Subcutaneous adipose tissue (tissue), 4 donors: ENCODE measurements around the gene OR4D2. TPM values are rescaled to one million over a fixed set of nuclear protein-coding genes. Genes with fewer than 3 reads are reported as not detected.

ENCODE experiments used
- total RNA-seq, 4 donors: library from RNA; depleted of rRNA; stranded (reverse); fragments of >200 nt; gene quantifications; one replicate each; pipeline ENCODE4 v1.1.0, GENCODE V29; 2016
- TF ChIP-seq, protein P1 (sequence below): fragments of 450-650 bp; IDR thresholded peaks from one replicate; pipeline ENCODE4 v1.5.1; 2016; ENCODE audit warnings: low read depth, mild to moderate bottlenecking, control low read depth, antibody characterized with exemption, moderate library complexity

Gene OR4D2
- total RNA-seq, 4 donors from 2014 or later, result not detected

DNA sequence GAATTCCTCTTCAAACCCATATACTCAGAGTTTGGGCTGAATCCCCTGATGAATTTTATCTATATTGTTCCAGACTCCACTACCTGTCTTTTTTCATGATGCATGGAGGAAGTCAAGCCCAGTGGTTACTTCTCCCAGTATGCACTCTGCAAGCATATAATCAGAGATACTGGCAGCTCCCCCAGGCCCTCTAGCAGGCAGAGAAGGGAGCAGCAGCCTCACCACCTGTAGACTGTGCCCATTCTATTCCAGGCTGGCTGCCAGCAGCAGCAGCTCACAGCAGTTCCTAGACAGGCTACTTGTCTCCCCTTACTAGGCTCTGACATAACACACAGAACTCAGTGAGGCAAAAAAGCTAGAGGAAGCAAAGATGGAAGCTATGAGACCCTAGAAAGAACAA lies 48.9 kb downstream of the OR4D2 start:
- TF ChIP-seq, protein P1, sequence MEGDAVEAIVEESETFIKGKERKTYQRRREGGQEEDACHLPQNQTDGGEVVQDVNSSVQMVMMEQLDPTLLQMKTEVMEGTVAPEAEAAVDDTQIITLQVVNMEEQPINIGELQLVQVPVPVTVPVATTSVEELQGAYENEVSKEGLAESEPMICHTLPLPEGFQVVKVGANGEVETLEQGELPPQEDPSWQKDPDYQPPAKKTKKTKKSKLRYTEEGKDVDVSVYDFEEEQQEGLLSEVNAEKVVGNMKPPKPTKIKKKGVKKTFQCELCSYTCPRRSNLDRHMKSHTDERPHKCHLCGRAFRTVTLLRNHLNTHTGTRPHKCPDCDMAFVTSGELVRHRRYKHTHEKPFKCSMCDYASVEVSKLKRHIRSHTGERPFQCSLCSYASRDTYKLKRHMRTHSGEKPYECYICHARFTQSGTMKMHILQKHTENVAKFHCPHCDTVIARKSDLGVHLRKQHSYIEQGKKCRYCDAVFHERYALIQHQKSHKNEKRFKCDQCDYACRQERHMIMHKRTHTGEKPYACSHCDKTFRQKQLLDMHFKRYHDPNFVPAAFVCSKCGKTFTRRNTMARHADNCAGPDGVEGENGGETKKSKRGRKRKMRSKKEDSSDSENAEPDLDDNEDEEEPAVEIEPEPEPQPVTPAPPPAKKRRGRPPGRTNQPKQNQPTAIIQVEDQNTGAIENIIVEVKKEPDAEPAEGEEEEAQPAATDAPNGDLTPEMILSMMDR, result no peak

DNA sequence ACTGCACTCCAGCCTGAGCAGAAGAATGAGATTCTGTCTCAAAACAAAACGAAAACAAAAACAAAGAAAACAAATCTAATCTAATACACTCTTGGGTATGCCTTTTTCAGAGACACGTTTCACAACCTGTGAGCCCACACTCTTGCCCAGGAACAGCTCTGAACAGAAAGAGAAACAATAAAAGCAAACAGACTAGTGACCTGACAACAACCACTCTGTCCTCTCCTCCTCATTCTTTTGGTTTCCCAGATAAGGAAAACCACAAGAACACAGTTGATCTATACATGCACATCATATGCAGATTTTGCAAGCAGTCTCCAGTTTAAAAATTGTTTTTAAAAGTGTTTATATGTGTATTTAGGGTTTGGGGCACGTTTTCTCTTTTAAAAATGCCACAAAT lies 51.0 kb downstream of the OR4D2 start:
- TF ChIP-seq, protein P1, result no peak

DNA sequence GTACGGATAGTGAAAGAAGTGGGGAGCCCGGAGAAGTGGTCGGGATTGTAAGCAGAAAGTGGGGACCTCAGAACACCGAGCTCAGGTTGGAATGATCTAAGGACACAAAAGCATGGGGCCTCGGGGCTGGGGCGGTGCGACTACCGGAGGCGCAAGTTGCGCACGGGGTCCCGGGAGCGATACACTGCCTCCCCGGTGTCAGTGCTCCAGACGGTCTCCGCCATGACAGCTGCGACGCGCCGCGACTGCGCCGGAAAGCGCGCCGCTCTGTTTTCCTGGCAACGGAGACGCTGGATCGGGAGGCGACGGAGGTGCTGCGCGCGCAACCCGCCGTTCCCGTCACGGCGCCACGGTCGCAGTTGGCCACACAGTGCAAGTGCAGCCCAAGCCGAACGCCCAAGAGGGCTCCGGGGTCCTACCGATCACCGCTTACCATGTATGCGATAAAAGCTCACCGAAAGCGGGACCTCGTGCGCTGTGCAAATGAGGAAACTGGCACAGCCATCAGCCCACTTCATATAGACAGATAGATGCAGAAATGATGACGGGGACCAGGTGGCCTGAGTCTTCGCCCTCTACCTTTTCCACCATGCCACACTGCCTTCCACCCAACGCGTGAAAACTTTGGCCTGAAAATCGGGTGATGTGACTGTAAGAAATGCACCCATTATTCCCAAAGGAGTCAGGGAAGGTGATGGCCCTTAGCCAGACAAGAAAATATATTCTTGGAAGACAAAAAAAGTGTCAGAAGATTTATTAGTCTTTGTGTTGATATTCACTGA lies 52.4 kb downstream of the OR4D2 start, which contains the start of gene MKS1:
MKS1 (minus strand) TSS at position 249 of the 782 bp plus-strand sequence; CDS start at position 224, 25 bp downstream.
- TF ChIP-seq, protein P1, result no peak

DNA sequence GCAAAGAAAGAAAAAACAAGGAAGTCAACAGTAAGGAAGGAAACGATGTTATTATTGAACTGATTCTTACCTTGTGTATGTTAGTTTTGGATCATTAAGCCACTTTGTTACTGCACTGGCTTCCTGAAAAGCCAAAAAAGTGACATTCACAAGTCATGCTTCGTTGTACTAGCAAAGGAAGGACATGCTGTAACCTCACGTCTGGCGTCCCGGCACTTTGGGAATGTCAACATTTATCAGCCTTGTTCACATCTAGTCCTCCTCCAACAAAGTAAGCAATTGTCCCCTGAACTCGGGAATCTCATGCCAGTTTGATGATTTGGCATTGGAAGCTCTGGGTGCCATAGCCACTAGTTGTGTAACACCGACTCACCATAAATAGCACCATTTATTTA lies 53.0 kb downstream of the OR4D2 start:
- TF ChIP-seq, protein P1, result no peak

Other genes starting within 250 kb of the OR4D2 start
- gene CUEDC1, start 211.6 kb upstream of the OR4D2 start, total RNA-seq, result 10 to 100 TPM; 18.0 to 22.5 (median 21.1) TPM
- gene VEZF1, start 178.7 kb upstream of the OR4D2 start, total RNA-seq, result 10 to 100 TPM; 35.0 to 66.8 (median 44.0) TPM
- 100 to 1,000 TPM; 115 to 271 (median 142) TPM for gene SRSF1, start 159.7 kb upstream of the OR4D2 start, total RNA-seq
- gene DYNLL2, start 83.6 kb upstream of the OR4D2 start, total RNA-seq, result 10 to 100 TPM; 12.2 to 32.4 (median 17.3) TPM
- gene OR4D1, start 18.6 kb upstream of the OR4D2 start, total RNA-seq, result not detected
- gene EPX, start 25.7 kb downstream of the OR4D2 start, total RNA-seq, result not detected
- 10 to 100 TPM in 2 of 4 donors, 1 to 10 TPM in 2; 6.0 to 14.3 (median 9.6) TPM for gene MKS1, start 52.3 kb downstream of the OR4D2 start, total RNA-seq
- gene LPO, start 71.6 kb downstream of the OR4D2 start, total RNA-seq, result not detected
- gene MPO, start 114.0 kb downstream of the OR4D2 start, total RNA-seq, result under 1 TPM in 2 of 4 donors, not detected in 2; 0.19 to 0.34 TPM
- gene TSPOAP1, start 161.8 kb downstream of the OR4D2 start, total RNA-seq, result 1 to 10 TPM in 2 of 4 donors, under 1 TPM in 2; 0.65 to 4.3 (median 1.1) TPM
- gene SUPT4H1, start 185.2 kb downstream of the OR4D2 start, total RNA-seq, result 10 to 100 TPM; 27.9 to 58.5 (median 40.9) TPM